Thymus (tissue), 11 donors: ENCODE measurements around the gene FBXL15. TPM values are rescaled to one million over a fixed set of nuclear protein-coding genes. Genes with fewer than 3 reads are reported as not detected.

Experiments used
- DNase-seq, 9 donors: peaks; one replicate each; pipeline ENCODE4 v3.0.0-alpha.2; 2013; ENCODE audit warnings: low spot score in 9 of 9, low read depth in 6 of 9, missing footprints in 1 of 9
- H3K27ac ChIP-seq, 2 donors: one replicate each; pipeline ENCODE4 v1.5.1; 2013; ENCODE audit warnings: control low read depth in 1 of 2, low read depth in 1 of 2, low read length in 1 of 2, mild to moderate bottlenecking in 1 of 2, moderate library complexity in 1 of 2
- H3K27me3 ChIP-seq, 2 donors: one replicate each; pipeline ENCODE4 v1.5.1; 2013; ENCODE audit warnings: low read length in 1 of 2; ENCODE audit not compliant: control insufficient read depth in 2 of 2, insufficient read depth in 1 of 2
- H3K36me3 ChIP-seq, 2 donors: one replicate each; pipeline ENCODE4 v1.5.1; 2013; ENCODE audit warnings: low read length in 1 of 2, mild to moderate bottlenecking in 1 of 2, moderate library complexity in 1 of 2; ENCODE audit not compliant: control insufficient read depth in 2 of 2, insufficient read depth in 2 of 2
- H3K4me1 ChIP-seq, 2 donors: one replicate each; pipeline ENCODE4 v1.5.1; 2013; ENCODE audit warnings: low read length in 2 of 2; ENCODE audit not compliant: control insufficient read depth in 2 of 2, insufficient read depth in 2 of 2
- H3K4me3 ChIP-seq, 2 donors: one replicate each; pipeline ENCODE4 v1.5.1; 2013; ENCODE audit warnings: low read length in 2 of 2, control low read depth in 1 of 2, mild to moderate bottlenecking in 1 of 2
- H3K9me3 ChIP-seq, 2 donors: one replicate each; pipeline ENCODE4 v1.5.1; 2013; ENCODE audit warnings: low read length in 1 of 2, mild to moderate bottlenecking in 1 of 2; ENCODE audit not compliant: control insufficient read depth in 2 of 2, insufficient read depth in 1 of 2
- WGBS: extraction: QIAGEN DNeasy Blood & Tissue Kit; methylation state at CpG from one replicate; pipeline ENCODE4 v1.1.7; 2013; 5-methylcytosine and 5-hydroxymethylcytosine counted together
- polyA plus RNA-seq: library from polyadenylated mRNA; stranded (reverse); fragments of 200-250 nt; gene quantifications from one replicate; pipeline ENCODE4 v1.2.3, GENCODE V29; 2013
- total RNA-seq: library from RNA; stranded (reverse); fragments of 120-200 nt; gene quantifications from one replicate; pipeline ENCODE4 v1.2.4, GENCODE V29; 2013
- donor health status: healthy.

The FBXL15 gene
- total and polyA plus RNA-seq, 2 donors: 7.8 to 12.0 TPM

- Histone ChIP-seq H3K4me1 (peaks cover 3 to 39% of the 10 kb centered on the region in 2 donors), H3K27me3 (peaks cover 2 to 17% of the 10 kb centered on the region in 2 donors), H3K9me3 (no peaks in the 10 kb centered on the region), H3K4me3 (no peak overlapping the region), H3K27ac (no peak overlapping the region), H3K36me3 (no peaks in the 10 kb centered on the region)
- no peak for DNase-seq
- WGBS: 75% methylated on average over 1 of the region's 1 CpG
These were observed 17.7 kb downstream of the FBXL15 start for GRCh38 chr10:102438374-102438773.

GRCh38 chr10:102444851-102445250 is 24.2 kb downstream of the FBXL15 start:
- Histone ChIP-seq H3K27ac (no peak overlapping the region), H3K27me3 (no peaks in the 10 kb centered on the region), H3K4me1 (peaks cover 3 to 8% of the 10 kb centered on the region in 2 donors), H3K4me3 (no peak overlapping the region), H3K9me3 (no peaks in the 10 kb centered on the region), H3K36me3 (no peaks in the 10 kb centered on the region)
- DNase-seq: no peak
- WGBS: 95% methylated on average over 2 of the region's 2 CpGs

GRCh38 chr10:102449321-102450123 is 28.9 kb downstream of the FBXL15 start:
- peak in 5 of 9 donors; percentile 66 to 87 (median 68) for DNase-seq
- Histone ChIP-seq H3K36me3 (peaks cover 0 to 8% of the 10 kb centered on the region in 2 donors), H3K4me1 (peaks cover 6 to 23% of the 10 kb centered on the region in 2 donors), H3K27me3 (no peaks in the 10 kb centered on the region), H3K9me3 (no peaks in the 10 kb centered on the region), H3K27ac (peak overlapping the region; percentile 81 to 91), H3K4me3 (peak overlapping the region; percentile 57 to 89)
- WGBS: 7% methylated on average over 30 of the region's 30 CpGs

GRCh38 chr10:102450124-102450373 is 29.4 kb downstream of the FBXL15 start:
- Histone ChIP-seq H3K36me3 (peaks cover 0 to 8% of the 10 kb centered on the region in 2 donors), H3K4me1 (peaks cover 6 to 23% of the 10 kb centered on the region in 2 donors), H3K27ac (peak overlapping the region; percentile 81 to 91), H3K27me3 (no peaks in the 10 kb centered on the region), H3K9me3 (no peaks in the 10 kb centered on the region), H3K4me3 (peak overlapping the region; percentile 57 to 89)
- 0% methylated on average over 11 of the region's 11 CpGs for WGBS
- DNase-seq: no peak

- peaks cover 6 to 23% of the 10 kb centered on the region in 2 donors for H3K4me1 ChIP-seq
- WGBS: under 1% methylated on average over 104 of the region's 104 CpGs
- no peaks in the 10 kb centered on the region for H3K27me3 ChIP-seq
- H3K4me3 ChIP-seq: peak overlapping the region; percentile 57 to 89
- peak; percentile 57 to 91 (median 81) for DNase-seq
- peaks cover 0 to 8% of the 10 kb centered on the region in 2 donors for H3K36me3 ChIP-seq
- peak overlapping the region; percentile 81 to 91 for H3K27ac ChIP-seq
- no peaks in the 10 kb centered on the region for H3K9me3 ChIP-seq
These were observed 29.9 kb downstream of the FBXL15 start for GRCh38 chr10:102450374-102451104.

GRCh38 chr10:102451105-102451969 is 30.7 kb downstream of the FBXL15 start, which contains the start of gene C10orf95:
C10orf95 (minus strand) TSS chr10:102451543; CDS start chr10:102451093, 450 bp downstream.
- no peak for DNase-seq

GRCh38 chr10:102452672-102453340 is 32.2 kb downstream of the FBXL15 start:
- H3K4me1 ChIP-seq: peaks cover 6 to 23% of the 10 kb centered on the region in 2 donors
- WGBS: 92% methylated on average over 3 of the region's 3 CpGs

More at GRCh38 chr10:102451105-102451969, 30.7 kb downstream of the FBXL15 start, which contains the start of gene C10orf95:
- H3K36me3 ChIP-seq: peaks cover 0 to 15% of the 10 kb centered on the region in 2 donors
- H3K9me3 ChIP-seq: no peaks in the 10 kb centered on the region
- H3K27ac ChIP-seq: peak within 1 kb of the TSS in 1 of 2 donors; percentile 91
- peak within 1 kb of the TSS; percentile 57 to 89 for H3K4me3 ChIP-seq
- no peaks in the 10 kb centered on the region for H3K27me3 ChIP-seq
- WGBS: 43% methylated on average over 28 of the region's 28 CpGs
- H3K4me1 ChIP-seq: peaks cover 6 to 23% of the 10 kb centered on the region in 2 donors

GRCh38 chr10:102453502-102453901 is 32.9 kb downstream of the FBXL15 start:
- Histone ChIP-seq H3K27me3 (no peaks in the 10 kb centered on the region), H3K4me3 (no peak overlapping the region), H3K36me3 (peaks cover 0 to 15% of the 10 kb centered on the region in 2 donors), H3K4me1 (peaks cover 6 to 23% of the 10 kb centered on the region in 2 donors), H3K27ac (no peak overlapping the region), H3K9me3 (no peaks in the 10 kb centered on the region)
- 95% methylated on average over 5 of the region's 5 CpGs for WGBS
- no peak for DNase-seq

More at GRCh38 chr10:102452672-102453340, 32.2 kb downstream of the FBXL15 start:
- no peak for DNase-seq
- no peaks in the 10 kb centered on the region for H3K27me3 ChIP-seq
- H3K4me3 ChIP-seq: no peak overlapping the region
- no peaks in the 10 kb centered on the region for H3K9me3 ChIP-seq
- peak overlapping the region in 1 of 2 donors; percentile 15 for H3K27ac ChIP-seq
- peaks cover 0 to 15% of the 10 kb centered on the region in 2 donors for H3K36me3 ChIP-seq
